H54 (cell line): ENCODE results near the gene AP3B2.

Experiments used
- DNase-seq: peaks from one replicate; pipeline ENCODE4 v3.0.0; 2011; ENCODE audit warnings: low spot score, mixed read lengths; ENCODE audit not compliant: insufficient read length
- FAIRE-seq: peaks from 3 replicates; lab custom pipeline; 2011; peaks lifted over from hg19 to GRCh38; lab: Jason Lieb, UNC
- POLR2A ChIP-seq: IDR thresholded peaks from 2 replicates; pipeline ENCODE4 v1.6.1; 2011; ENCODE audit warnings: low read depth, mild to moderate bottlenecking, low read length

Gene AP3B2

GRCh38 chr15:82630033-82630432, 79.6 kb downstream of the AP3B2 start:
- no peak for FAIRE-seq
- no peak for DNase-seq
- no peak for TF ChIP-seq POLR2A

- no peak for DNase-seq
- no peak for FAIRE-seq
- no peak for TF ChIP-seq POLR2A
Measured at GRCh38 chr15:82625136-82625535, 84.5 kb downstream of the AP3B2 start.

- no peak for DNase-seq
- FAIRE-seq: no peak
- no peak for TF ChIP-seq POLR2A
Measured at GRCh38 chr15:82624438-82624837, 85.2 kb downstream of the AP3B2 start.

GRCh38 chr15:82624008-82624407, 85.7 kb downstream of the AP3B2 start:
- no peak for FAIRE-seq
- no peak for DNase-seq
- no peak for TF ChIP-seq POLR2A

GRCh38 chr15:82621970-82622369, 87.7 kb downstream of the AP3B2 start:
- DNase-seq (no peak), FAIRE-seq (no peak)
- no peak for TF ChIP-seq POLR2A

GRCh38 chr15:82613747-82614146, 95.9 kb downstream of the AP3B2 start:
- DNase-seq (no peak), FAIRE-seq (no peak)
- no peak for TF ChIP-seq POLR2A

GRCh38 chr15:82611348-82611747, 98.3 kb downstream of the AP3B2 start:
- no peak for TF ChIP-seq POLR2A
- no peak for FAIRE-seq
- no peak for DNase-seq
